Esophagus (tissue), 2 donors: Measurements from ENCODE around the gene CBL. TPM values are rescaled to one million over a fixed set of nuclear protein-coding genes. Genes with fewer than 3 reads are reported as not detected.

Experiments used
- H3K27ac ChIP-seq, 2 donors: one replicate each; pipeline ENCODE4 v1.5.1; 2013; ENCODE audit warnings: low read depth in 2 of 2, mild to moderate bottlenecking in 2 of 2, inconsistent platforms in 1 of 2, low read length in 1 of 2, moderate library complexity in 1 of 2
- H3K27me3 ChIP-seq, 2 donors: one replicate each; pipeline ENCODE4 v1.6.1; 2013; ENCODE audit warnings: low read length in 2 of 2, control low read depth in 1 of 2, mild to moderate bottlenecking in 1 of 2; ENCODE audit not compliant: insufficient read depth in 2 of 2, control insufficient read depth in 1 of 2
- H3K36me3 ChIP-seq, 2 donors: one replicate each; pipeline ENCODE4 v1.6.1; 2013; ENCODE audit warnings: low read length in 1 of 2; ENCODE audit not compliant: control insufficient read depth in 2 of 2, insufficient read depth in 2 of 2
- H3K4me1 ChIP-seq, 2 donors: one replicate each; pipeline ENCODE4 v1.6.1; 2013; ENCODE audit warnings: low read length in 1 of 2; ENCODE audit not compliant: control insufficient read depth in 2 of 2, insufficient read depth in 2 of 2
- H3K4me3 ChIP-seq, 2 donors: one replicate each; pipeline ENCODE4 v1.5.1; 2013; ENCODE audit warnings: low read length in 2 of 2, mild to moderate bottlenecking in 2 of 2, low read depth in 1 of 2, moderate library complexity in 1 of 2
- H3K9me3 ChIP-seq, 2 donors: one replicate each; pipeline ENCODE4 v1.6.1; 2013; ENCODE audit warnings: mild to moderate bottlenecking in 2 of 2, low read depth in 1 of 2, low read length in 1 of 2, moderate library complexity in 1 of 2; ENCODE audit not compliant: control insufficient read depth in 2 of 2, insufficient read depth in 1 of 2
- WGBS, 2 donors: extraction: QIAGEN DNeasy Blood & Tissue Kit; methylation state at CpG; one replicate each; pipeline ENCODE4 v1.1.7; 2013; 5-methylcytosine and 5-hydroxymethylcytosine counted together
- polyA plus RNA-seq, 2 donors: library from polyadenylated mRNA; stranded (reverse); fragments of 200-250 nt; gene quantifications; one replicate each; pipeline ENCODE4 v1.2.3, GENCODE V29; 2013
- donor health status: healthy with polysubstance abuse.
- donor health status: Bipolar disorder and iron deficiency.

The CBL gene
- polyA plus RNA-seq, 2 donors, result 3.0 to 6.2 TPM

GRCh38 chr11:119332111-119332765, 126.1 kb downstream of the CBL start:
- no peak overlapping the region for H3K4me3 ChIP-seq
- no peaks in the 10 kb centered on the region for H3K27me3 ChIP-seq
- 79 to 80% methylated on average over 4 of the region's 4 CpGs for WGBS, 2 donors
- H3K9me3 ChIP-seq, result no peaks in the 10 kb centered on the region
- H3K4me1 ChIP-seq, result peaks cover 8 to 18% of the 10 kb centered on the region in 2 donors
- H3K27ac ChIP-seq, result no peak overlapping the region
- H3K36me3 ChIP-seq, result peaks cover 0 to 9% of the 10 kb centered on the region in 2 donors

DNA sequence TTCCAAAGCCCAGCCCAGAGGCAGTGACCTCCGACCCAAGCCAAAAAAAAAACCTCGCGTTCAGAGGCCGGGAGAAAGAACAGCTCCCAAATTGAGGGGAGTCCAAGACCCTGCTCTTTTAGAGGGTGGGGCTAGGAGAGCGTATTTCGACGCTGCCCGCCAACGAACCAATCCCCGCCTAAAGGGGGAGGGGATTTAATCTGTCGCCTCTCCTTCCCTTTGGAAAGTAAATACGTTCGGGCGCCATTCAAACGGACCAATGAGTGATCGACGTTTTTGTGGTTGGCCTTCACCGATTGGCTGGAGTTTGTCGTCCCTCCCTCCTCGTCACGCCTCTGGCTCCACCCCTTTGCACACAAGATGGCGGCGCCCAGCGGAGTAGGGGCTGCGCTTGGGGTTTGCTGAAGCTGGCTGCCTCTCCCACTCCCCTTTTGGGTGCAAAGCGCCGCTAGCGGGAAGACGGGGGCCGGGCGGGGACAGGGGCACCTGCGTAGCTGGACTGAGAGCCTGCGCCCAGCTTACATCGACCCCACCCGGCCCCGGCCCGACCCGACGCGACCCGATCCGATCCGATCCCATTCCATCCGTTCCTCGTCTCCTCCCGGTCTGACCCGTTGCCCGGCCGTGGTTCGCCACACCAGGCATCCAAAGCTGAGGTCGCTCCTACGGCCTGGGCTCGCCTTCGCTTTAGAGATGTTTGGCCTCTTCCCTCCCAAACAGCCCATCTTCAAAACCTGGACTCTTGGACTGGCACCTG, 128.2 kb downstream of the CBL start, which contains the start of gene RNF26:
RNF26 (plus strand) TSS at position 354 of the 757 bp plus-strand sequence. CDS start 596 bp downstream, outside the sequence.
- no peaks in the 10 kb centered on the region for H3K9me3 ChIP-seq
- no peaks in the 10 kb centered on the region for H3K27me3 ChIP-seq
- WGBS, 2 donors, result 0 to 1% methylated on average over 45 to 54 of the region's 54 CpGs
- H3K4me3 ChIP-seq, result peak within 1 kb of the TSS; percentile 89 to 94
- peaks cover 11 to 22% of the 10 kb centered on the region in 2 donors for H3K4me1 ChIP-seq
- peak within 1 kb of the TSS; percentile 70 to 83 for H3K27ac ChIP-seq
- peaks cover 0 to 9% of the 10 kb centered on the region in 2 donors for H3K36me3 ChIP-seq

DNA sequence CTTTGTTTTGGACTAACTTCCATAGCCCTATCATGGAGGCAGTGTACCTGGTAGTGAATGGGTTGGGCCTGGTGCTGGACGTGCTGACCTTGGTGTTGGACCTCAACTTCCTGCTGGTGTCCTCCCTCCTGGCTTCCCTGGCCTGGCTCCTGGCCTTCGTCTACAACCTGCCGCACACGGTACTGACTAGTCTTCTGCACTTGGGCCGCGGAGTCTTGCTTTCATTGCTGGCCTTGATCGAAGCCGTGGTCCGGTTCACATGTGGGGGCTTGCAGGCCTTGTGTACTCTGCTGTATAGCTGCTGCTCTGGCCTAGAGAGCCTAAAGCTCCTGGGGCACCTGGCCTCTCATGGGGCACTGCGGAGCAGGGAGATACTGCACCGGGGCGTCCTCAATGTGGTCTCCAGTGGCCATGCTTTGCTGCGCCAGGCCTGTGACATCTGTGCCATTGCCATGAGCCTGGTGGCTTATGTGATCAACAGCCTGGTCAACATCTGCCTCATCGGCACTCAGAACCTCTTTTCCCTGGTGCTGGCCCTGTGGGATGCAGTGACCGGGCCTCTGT, 129.0 kb downstream of the CBL start:
- H3K9me3 ChIP-seq, result no peaks in the 10 kb centered on the region
- H3K36me3 ChIP-seq, result peaks cover 0 to 9% of the 10 kb centered on the region in 2 donors
- H3K27me3 ChIP-seq, result no peaks in the 10 kb centered on the region
- H3K4me1 ChIP-seq, result peaks cover 14 to 25% of the 10 kb centered on the region in 2 donors
- peak overlapping the region; percentile 89 to 94 for H3K4me3 ChIP-seq
- H3K27ac ChIP-seq, result peak overlapping the region in 1 of 2 donors; percentile 83
- WGBS, 2 donors, result 65% methylated on average over 15 of the region's 15 CpGs

DNA sequence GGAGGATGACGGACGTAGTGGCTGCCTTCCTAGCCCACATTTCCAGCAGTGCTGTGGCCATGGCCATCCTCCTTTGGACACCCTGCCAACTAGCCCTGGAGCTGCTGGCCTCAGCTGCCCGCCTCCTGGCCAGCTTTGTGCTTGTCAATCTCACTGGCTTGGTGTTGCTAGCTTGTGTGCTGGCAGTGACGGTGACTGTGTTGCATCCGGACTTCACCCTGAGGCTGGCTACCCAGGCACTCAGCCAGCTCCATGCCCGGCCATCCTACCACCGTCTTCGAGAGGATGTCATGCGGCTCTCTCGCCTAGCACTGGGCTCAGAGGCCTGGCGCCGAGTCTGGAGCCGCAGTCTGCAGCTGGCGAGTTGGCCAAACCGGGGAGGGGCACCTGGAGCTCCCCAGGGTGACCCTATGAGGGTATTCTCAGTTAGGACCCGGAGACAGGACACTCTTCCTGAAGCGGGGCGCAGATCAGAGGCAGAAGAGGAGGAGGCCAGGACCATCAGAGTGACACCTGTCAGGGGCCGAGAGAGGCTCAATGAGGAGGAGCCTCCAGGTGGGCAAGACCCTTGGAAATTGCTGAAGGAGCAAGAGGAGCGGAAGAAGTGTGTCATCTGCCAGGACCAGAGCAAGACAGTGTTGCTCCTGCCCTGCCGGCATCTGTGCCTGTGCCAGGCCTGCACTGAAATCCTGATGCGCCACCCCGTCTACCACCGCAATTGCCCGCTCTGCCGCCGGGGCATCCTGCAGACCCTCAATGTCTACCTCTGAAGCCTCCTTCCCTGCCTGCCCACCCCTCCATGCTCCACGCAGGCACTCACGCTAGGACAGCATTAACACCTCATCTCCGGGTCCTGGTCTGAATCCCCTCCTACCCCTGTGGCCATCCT, 129.8 kb downstream of the CBL start:
- WGBS, 2 donors, result 83 to 86% methylated on average over 30 of the region's 30 CpGs
- Histone ChIP-seq H3K27ac (no peak overlapping the region), H3K4me1 (peaks cover 16 to 25% of the 10 kb centered on the region in 2 donors), H3K9me3 (no peaks in the 10 kb centered on the region), H3K36me3 (peaks cover 0 to 9% of the 10 kb centered on the region in 2 donors), H3K27me3 (no peaks in the 10 kb centered on the region), H3K4me3 (no peak overlapping the region)

GRCh38 chr11:119336744-119337469, 130.8 kb downstream of the CBL start:
- Histone ChIP-seq H3K4me1 (peaks cover 16 to 30% of the 10 kb centered on the region in 2 donors), H3K27me3 (no peaks in the 10 kb centered on the region), H3K36me3 (peaks cover 0 to 9% of the 10 kb centered on the region in 2 donors), H3K4me3 (no peak overlapping the region), H3K9me3 (no peaks in the 10 kb centered on the region), H3K27ac (no peak overlapping the region)
- 84% methylated on average over 9 of the region's 9 CpGs for WGBS, 2 donors

GRCh38 chr11:119337581-119338317, 131.6 kb downstream of the CBL start:
- Histone ChIP-seq H3K9me3 (no peaks in the 10 kb centered on the region), H3K4me3 (no peak overlapping the region), H3K27ac (peak overlapping the region; percentile 44 to 60), H3K4me1 (peaks cover 16 to 30% of the 10 kb centered on the region in 2 donors), H3K27me3 (no peaks in the 10 kb centered on the region), H3K36me3 (peaks cover 0 to 9% of the 10 kb centered on the region in 2 donors)
- WGBS, 2 donors, result 57 to 71% methylated on average over 9 of the region's 9 CpGs

GRCh38 chr11:119338318-119338890, 132.3 kb downstream of the CBL start:
- peak overlapping the region; percentile 38 to 60 for H3K27ac ChIP-seq
- peaks cover 16 to 30% of the 10 kb centered on the region in 2 donors for H3K4me1 ChIP-seq
- H3K4me3 ChIP-seq, result no peak overlapping the region

GRCh38 chr11:119338965-119339588, 132.9 kb downstream of the CBL start:
- H3K4me1 ChIP-seq, result peaks cover 16 to 30% of the 10 kb centered on the region in 2 donors
- H3K27ac ChIP-seq, result peak overlapping the region; percentile 2 to 38
- WGBS, 2 donors, result 54 to 61% methylated on average over 11 of the region's 11 CpGs
- no peaks in the 10 kb centered on the region for H3K27me3 ChIP-seq
- H3K9me3 ChIP-seq, result no peaks in the 10 kb centered on the region
- H3K4me3 ChIP-seq, result peak overlapping the region; percentile 37 to 38
- H3K36me3 ChIP-seq, result peaks cover 0 to 9% of the 10 kb centered on the region in 2 donors

More at GRCh38 chr11:119338318-119338890, 132.3 kb downstream of the CBL start:
- H3K27me3 ChIP-seq, result no peaks in the 10 kb centered on the region
- H3K36me3 ChIP-seq, result peaks cover 0 to 9% of the 10 kb centered on the region in 2 donors
- WGBS, 2 donors, result 22 to 25% methylated on average over 17 of the region's 17 CpGs
- H3K9me3 ChIP-seq, result no peaks in the 10 kb centered on the region
